PC-3 (cell line): ENCODE measurements around the gene DNAAF2. TPM values are rescaled to one million over a fixed set of nuclear protein-coding genes. Genes with fewer than 3 reads are reported as not detected.

ENCODE experiments used
- ATAC-seq: fragments of 200-7000 bp; cut with Tn5 transposase; 2 replicates; pipeline ENCODE4 v1.9.1; 2020; ENCODE audit warnings: mild to moderate bottlenecking, moderate library complexity
- BruUV-seq: library from RNA; stranded (reverse); fragments of 400-500 nt; replicated peaks from 2 replicates; lab custom pipeline; 2021; lab: Mats Ljungman, UMichigan
- CTCF ChIA-PET: fragments of 300-600 bp; sonication (Branson Sonifier 250); formaldehyde crosslinking; loops from one replicate; lab custom pipeline; 2022; ENCODE audit warnings: antibody characterized with exemption; lab: Charles Lee
- POLR2A ChIA-PET: fragments of 300-600 bp; sonication (Branson Sonifier 250); formaldehyde crosslinking; loops from one replicate; lab custom pipeline; 2022; ENCODE audit warnings: antibody characterized with exemption; ENCODE audit not compliant: unreplicated experiment; lab: Charles Lee
- DNase-seq: peaks from one replicate; pipeline ENCODE4 v3.0.0-alpha.2; 2015
- H2AFZ ChIP-seq: fragments of 300-600 bp; sonication (generic); 2 replicates; pipeline ENCODE4 v1.6.0; 2016; ENCODE audit warnings: antibody characterized with exemption, low read length
- H3F3A ChIP-seq: fragments of 300-600 bp; sonication (generic); one replicate; pipeline ENCODE4 v1.6.0; 2017; ENCODE audit warnings: antibody characterized with exemption, low read length, control low read depth, mild to moderate bottlenecking; ENCODE audit not compliant: unreplicated experiment
- H3K27ac ChIP-seq: fragments of 300-600 bp; sonication (generic); 2 replicates; pipeline ENCODE4 v1.5.1; 2016; ENCODE audit warnings: mild to moderate bottlenecking, low read length
- H3K27me3 ChIP-seq: fragments of 300-600 bp; sonication (generic); 2 replicates; pipeline ENCODE4 v1.6.1; 2016; ENCODE audit warnings: low read length, mixed read lengths
- H3K36me3 ChIP-seq: fragments of 300-600 bp; sonication (generic); 2 replicates; pipeline ENCODE4 v1.6.1; 2016; ENCODE audit warnings: low read depth, mixed run types, low read length, mixed read lengths
- H3K4me1 ChIP-seq: fragments of 300-600 bp; sonication (generic); 2 replicates; pipeline ENCODE4 v1.5.1; 2016; ENCODE audit warnings: low read length; ENCODE audit not compliant: insufficient read depth
- H3K4me2 ChIP-seq: fragments of 300-600 bp; sonication (generic); 2 replicates; pipeline ENCODE4 v1.6.0; 2016; ENCODE audit warnings: low read length
- H3K4me3 ChIP-seq: fragments of 300-600 bp; sonication (generic); 2 replicates; pipeline ENCODE4 v1.5.1; 2016; ENCODE audit warnings: mild to moderate bottlenecking, low read length, mixed read lengths
- H3K79me2 ChIP-seq: fragments of 300-600 bp; sonication (generic); 2 replicates; pipeline ENCODE4 v1.6.1; 2017; ENCODE audit warnings: low read length, mixed read lengths
- H3K9ac ChIP-seq: fragments of 300-600 bp; sonication (generic); 2 replicates; pipeline ENCODE4 v1.6.0; 2016; ENCODE audit warnings: mild to moderate bottlenecking, low read length
- H3K9me2 ChIP-seq: fragments of 300-600 bp; sonication (generic); replicated peaks from 2 replicates; pipeline ENCODE4 v1.6.1; 2016; ENCODE audit warnings: mixed run types, low read length, mixed read lengths
- H3K9me3 ChIP-seq: fragments of 300-600 bp; sonication (generic); 2 replicates; pipeline ENCODE4 v1.6.1; 2016; ENCODE audit warnings: low read length, mixed read lengths
- H4K20me1 ChIP-seq: fragments of 300-600 bp; sonication (generic); 2 replicates; pipeline ENCODE4 v1.6.1; 2016; ENCODE audit warnings: low read length, mixed read lengths
- EZH2 ChIP-seq: fragments of 300-600 bp; sonication (generic); IDR thresholded peaks from one replicate; pipeline ENCODE4 v1.6.1; 2017; ENCODE audit warnings: antibody characterized with exemption, mild to moderate bottlenecking, low read length; ENCODE audit not compliant: unreplicated experiment
- EZH2phosphoT487 ChIP-seq: fragments of 300-600 bp; sonication (generic); IDR thresholded peaks from 2 replicates; pipeline ENCODE4 v1.6.1; 2018; ENCODE audit warnings: mild to moderate bottlenecking, antibody characterized with exemption, low read length, borderline replicate concordance
- intact Hi-C: fragments of 100-400 bp; cut with micrococcal nuclease; formaldehyde crosslinking; loops from 2 replicates; pipeline ENCODE4 v1.9.0; 2023
- total RNA-seq: library from RNA; depleted of rRNA; stranded (reverse); fragments of >200 nt; gene quantifications from 2 replicates; pipeline ENCODE4 v1.2.3, GENCODE V29; 2014
- TF ChIP-seq, protein P1 (sequence below): fragments of 300-600 bp; sonication (generic); conservative IDR thresholded peaks from 2 replicates; pipeline ENCODE4 v1.5.1; 2017; ENCODE audit warnings: antibody characterized with exemption, low read depth, mild to moderate bottlenecking, low read length

DNAAF2 gene
- total RNA-seq, 1 experiment from 2014 or later: 23.2 TPM

DNA sequence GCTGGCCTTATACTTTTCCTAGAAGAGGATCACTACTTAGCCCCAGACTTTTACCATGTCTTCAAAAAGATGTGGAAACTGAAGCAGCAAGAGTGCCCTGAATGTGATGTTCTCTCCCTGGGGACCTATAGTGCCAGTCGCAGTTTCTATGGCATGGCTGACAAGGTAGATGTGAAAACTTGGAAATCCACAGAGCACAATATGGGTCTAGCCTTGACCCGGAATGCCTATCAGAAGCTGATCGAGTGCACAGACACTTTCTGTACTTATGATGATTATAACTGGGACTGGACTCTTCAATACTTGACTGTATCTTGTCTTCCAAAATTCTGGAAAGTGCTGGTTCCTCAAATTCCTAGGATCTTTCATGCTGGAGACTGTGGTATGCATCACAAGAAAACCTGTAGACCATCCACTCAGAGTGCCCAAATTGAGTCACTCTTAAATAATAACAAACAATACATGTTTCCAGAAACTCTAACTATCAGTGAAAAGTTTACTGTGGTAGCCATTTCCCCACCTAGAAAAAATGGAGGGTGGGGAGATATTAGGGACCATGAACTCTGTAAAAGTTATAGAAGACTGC is 12.9 kb downstream of the DNAAF2 start:
- Histone ChIP-seq H3K4me2 (peak overlapping the region; percentile 96), H3K4me1 (peaks cover 45% of the 10 kb centered on the region), H2AFZ (peak overlapping the region; percentile 72; the same call in 1 of the 2 replicates), H3K4me3 (peak overlapping the region; percentile 92), H3F3A (peaks cover 7% of the 10 kb centered on the region), H3K27ac (no peak overlapping the region), H3K9me2 (no peaks in the 10 kb centered on the region), H4K20me1 (peaks cover 31% of the 10 kb centered on the region), H3K9ac (peak overlapping the region; percentile 92), H3K79me2 (peaks cover 91% of the 10 kb centered on the region), H3K27me3 (no peaks in the 10 kb centered on the region), H3K9me3 (no peaks in the 10 kb centered on the region), H3K36me3 (peaks cover 17% of the 10 kb centered on the region)
- TF ChIP-seq, protein P1, sequence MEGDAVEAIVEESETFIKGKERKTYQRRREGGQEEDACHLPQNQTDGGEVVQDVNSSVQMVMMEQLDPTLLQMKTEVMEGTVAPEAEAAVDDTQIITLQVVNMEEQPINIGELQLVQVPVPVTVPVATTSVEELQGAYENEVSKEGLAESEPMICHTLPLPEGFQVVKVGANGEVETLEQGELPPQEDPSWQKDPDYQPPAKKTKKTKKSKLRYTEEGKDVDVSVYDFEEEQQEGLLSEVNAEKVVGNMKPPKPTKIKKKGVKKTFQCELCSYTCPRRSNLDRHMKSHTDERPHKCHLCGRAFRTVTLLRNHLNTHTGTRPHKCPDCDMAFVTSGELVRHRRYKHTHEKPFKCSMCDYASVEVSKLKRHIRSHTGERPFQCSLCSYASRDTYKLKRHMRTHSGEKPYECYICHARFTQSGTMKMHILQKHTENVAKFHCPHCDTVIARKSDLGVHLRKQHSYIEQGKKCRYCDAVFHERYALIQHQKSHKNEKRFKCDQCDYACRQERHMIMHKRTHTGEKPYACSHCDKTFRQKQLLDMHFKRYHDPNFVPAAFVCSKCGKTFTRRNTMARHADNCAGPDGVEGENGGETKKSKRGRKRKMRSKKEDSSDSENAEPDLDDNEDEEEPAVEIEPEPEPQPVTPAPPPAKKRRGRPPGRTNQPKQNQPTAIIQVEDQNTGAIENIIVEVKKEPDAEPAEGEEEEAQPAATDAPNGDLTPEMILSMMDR: no peak
- TF ChIP-seq EZH2phosphoT487 (no peak), EZH2 (no peak)
- intact Hi-C loops: loop anchor here (5.0 kb wide), 1 partner anchor 70 kb away; the partner anchor contains the start of gene KLHDC1
- TSS peak; percentile 58 for BruUV-seq
- CTCF ChIA-PET: interaction anchor here (1.4 kb wide), 1 partner anchor 12 kb away, joined by 6 read pairs; no protein-coding TSS in a partner anchor
- POLR2A ChIA-PET: no interaction called here
- ATAC-seq (no peak), DNase-seq (peak; percentile 39)

DNA sequence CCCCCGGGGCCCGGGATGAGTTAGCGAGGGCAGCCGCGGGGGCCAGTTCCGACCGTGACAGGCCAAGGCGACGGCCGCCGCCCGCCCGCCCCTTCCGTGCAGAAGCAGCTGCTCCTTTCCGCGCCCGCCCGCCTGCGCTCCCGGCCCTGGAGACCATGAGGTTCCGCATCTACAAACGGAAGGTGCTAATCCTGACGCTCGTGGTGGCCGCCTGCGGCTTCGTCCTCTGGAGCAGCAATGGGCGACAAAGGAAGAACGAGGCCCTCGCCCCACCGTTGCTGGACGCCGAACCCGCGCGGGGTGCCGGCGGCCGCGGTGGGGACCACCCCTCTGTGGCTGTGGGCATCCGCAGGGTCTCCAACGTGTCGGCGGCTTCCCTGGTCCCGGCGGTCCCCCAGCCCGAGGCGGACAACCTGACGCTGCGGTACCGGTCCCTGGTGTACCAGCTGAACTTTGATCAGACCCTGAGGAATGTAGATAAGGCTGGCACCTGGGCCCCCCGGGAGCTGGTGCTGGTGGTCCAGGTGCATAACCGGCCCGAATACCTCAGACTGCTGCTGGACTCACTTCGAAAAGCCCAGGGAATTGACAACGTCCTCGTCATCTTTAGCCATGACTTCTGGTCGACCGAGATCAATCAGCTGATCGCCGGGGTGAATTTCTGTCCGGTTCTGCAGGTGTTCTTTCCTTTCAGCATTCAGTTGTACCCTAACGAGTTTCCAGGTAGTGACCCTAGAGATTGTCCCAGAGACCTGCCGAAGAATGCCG is 13.7 kb downstream of the DNAAF2 start:
- peaks cover 8% of the 10 kb centered on the region for H3F3A ChIP-seq
- no peak for TF ChIP-seq EZH2phosphoT487
- TF ChIP-seq, protein P1: no peak
- no peak for TF ChIP-seq EZH2
- CTCF ChIA-PET: interaction anchor here (0.7 to 1.7 kb wide), 3 partner anchors 13 to 160 kb away, joined by 4 to 8 read pairs (median 6); no protein-coding TSS in a partner anchor
- no peaks in the 10 kb centered on the region for H3K27me3 ChIP-seq
- peak overlapping the region; percentile 92 for H3K4me3 ChIP-seq
- peak overlapping the region; percentile 92 for H3K9ac ChIP-seq
- H3K4me1 ChIP-seq: peaks cover 45% of the 10 kb centered on the region
- no peaks in the 10 kb centered on the region for H3K9me2 ChIP-seq
- peak; percentile 43 for DNase-seq
- H3K79me2 ChIP-seq: peaks cover 90% of the 10 kb centered on the region
- peaks cover 31% of the 10 kb centered on the region for H4K20me1 ChIP-seq
- peaks cover 15% of the 10 kb centered on the region for H3K36me3 ChIP-seq
- peak overlapping the region; percentile 96 for H3K4me2 ChIP-seq
- no TSS peak for BruUV-seq
- POLR2A ChIA-PET: interaction anchor here (0.6 to 1.7 kb wide), 6 partner anchors 11 to 150 kb away, joined by 3 to 18 read pairs (median 5); partner anchors contain the start of gene LRR1
- H3K27ac ChIP-seq: peak overlapping the region; percentile 85; the same call in 1 of the 2 replicates
- H2AFZ ChIP-seq: peak overlapping the region; percentile 72
- no peaks in the 10 kb centered on the region for H3K9me3 ChIP-seq
- intact Hi-C loops: loop anchor here (5.0 kb wide), 1 partner anchor 71 kb away; the partner anchor contains the start of gene KLHDC1
- ATAC-seq: peak; percentile 18
